ENCODE data around the gene TBC1D16. TPM values are rescaled to one million over a fixed set of nuclear protein-coding genes. Genes with fewer than 3 reads are reported as not detected.

TBC1D16 gene
- total and polyA plus RNA-seq, 2 donors (not counting 1 experiment from before 2014, with no cell fraction given): 8.3 to 30.4 TPM

DNA sequence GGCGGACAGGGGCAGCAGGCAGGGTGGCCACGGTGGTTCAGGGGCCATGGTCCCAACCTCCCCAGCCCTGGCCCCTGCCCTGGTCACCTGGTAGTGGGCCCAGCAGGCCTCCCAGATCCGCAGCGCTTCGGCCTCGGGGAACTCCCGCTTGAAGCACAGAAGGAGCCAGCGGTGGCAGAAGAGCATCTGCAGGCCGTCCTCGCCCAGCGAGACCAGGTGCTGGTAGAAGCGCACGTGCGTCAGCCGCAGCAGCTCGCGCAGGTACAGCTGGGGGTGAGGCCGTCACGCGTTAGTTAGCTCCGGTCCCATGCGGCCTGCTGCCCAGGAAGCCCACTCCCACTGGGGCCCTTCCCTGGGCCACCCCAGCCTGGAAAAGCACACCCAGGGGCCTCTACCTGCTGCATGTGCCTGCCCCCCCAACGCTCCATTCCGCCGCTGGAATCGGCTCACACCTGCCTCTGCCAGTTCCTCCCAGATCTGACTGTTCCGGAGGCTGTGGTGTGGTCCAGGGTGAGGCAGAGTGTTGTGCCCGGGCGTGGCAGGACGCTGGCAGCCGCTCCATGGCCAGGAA lies 90.8 kb downstream of the TBC1D16 start:
- H3K9ac ChIP-seq (ENCODE audit: insufficient read depth, low read length): no peak overlapping the region
- no peak overlapping the region for H3K4me3 ChIP-seq (replicated peaks in 1 of 4; ENCODE audit: control extremely low read depth in 1 of 4, insufficient read depth in 1 of 4, low read depth in 3 of 4, low read length in 4 of 4)
- H4K20me1 ChIP-seq (ENCODE audit: control insufficient read depth, extremely low read depth, insufficient read depth, low read length): no peaks in the 10 kb centered on the region
- no peak overlapping the region for H3K27ac ChIP-seq (ENCODE audit: insufficient read depth, low read length)
- no peak for DNase-seq (ENCODE audit: low read depth in 2 of 2)
- H3K4me2 ChIP-seq (ENCODE audit: extremely low read depth, insufficient read depth, low read length): no peak overlapping the region
- no peaks in the 10 kb centered on the region for H3K27me3 ChIP-seq (ENCODE audit: control insufficient read depth, insufficient read depth, low read length)
- no peak for TF ChIP-seq EZH2 (IDR thresholded peaks at IDR 0.05; ENCODE audit: low read length, missing control alignments)
- TF ChIP-seq, protein P1, sequence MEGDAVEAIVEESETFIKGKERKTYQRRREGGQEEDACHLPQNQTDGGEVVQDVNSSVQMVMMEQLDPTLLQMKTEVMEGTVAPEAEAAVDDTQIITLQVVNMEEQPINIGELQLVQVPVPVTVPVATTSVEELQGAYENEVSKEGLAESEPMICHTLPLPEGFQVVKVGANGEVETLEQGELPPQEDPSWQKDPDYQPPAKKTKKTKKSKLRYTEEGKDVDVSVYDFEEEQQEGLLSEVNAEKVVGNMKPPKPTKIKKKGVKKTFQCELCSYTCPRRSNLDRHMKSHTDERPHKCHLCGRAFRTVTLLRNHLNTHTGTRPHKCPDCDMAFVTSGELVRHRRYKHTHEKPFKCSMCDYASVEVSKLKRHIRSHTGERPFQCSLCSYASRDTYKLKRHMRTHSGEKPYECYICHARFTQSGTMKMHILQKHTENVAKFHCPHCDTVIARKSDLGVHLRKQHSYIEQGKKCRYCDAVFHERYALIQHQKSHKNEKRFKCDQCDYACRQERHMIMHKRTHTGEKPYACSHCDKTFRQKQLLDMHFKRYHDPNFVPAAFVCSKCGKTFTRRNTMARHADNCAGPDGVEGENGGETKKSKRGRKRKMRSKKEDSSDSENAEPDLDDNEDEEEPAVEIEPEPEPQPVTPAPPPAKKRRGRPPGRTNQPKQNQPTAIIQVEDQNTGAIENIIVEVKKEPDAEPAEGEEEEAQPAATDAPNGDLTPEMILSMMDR (conservative IDR thresholded peaks at IDR 0.05 in 1 of 2, IDR thresholded peaks at IDR 0.05 in 1 of 2; ENCODE audit: low read depth in 1 of 2, low read length in 2 of 2): no peak
- H3K9me3 ChIP-seq (ENCODE audit: control insufficient read depth, insufficient read depth, low read depth, low read length): no peaks in the 10 kb centered on the region
- H3K4me1 ChIP-seq (ENCODE audit: control insufficient read depth, extremely low read depth, insufficient read depth, low read length): peaks cover 8% of the 10 kb centered on the region
- no peaks in the 10 kb centered on the region for H3K79me2 ChIP-seq (ENCODE audit: control insufficient read depth, insufficient read depth, low read length)
- H3K36me3 ChIP-seq (ENCODE audit: control insufficient read depth, insufficient read depth, low read length): peaks cover 3% of the 10 kb centered on the region
- no peak overlapping the region for H2AFZ ChIP-seq (ENCODE audit: low read length)

DNA sequence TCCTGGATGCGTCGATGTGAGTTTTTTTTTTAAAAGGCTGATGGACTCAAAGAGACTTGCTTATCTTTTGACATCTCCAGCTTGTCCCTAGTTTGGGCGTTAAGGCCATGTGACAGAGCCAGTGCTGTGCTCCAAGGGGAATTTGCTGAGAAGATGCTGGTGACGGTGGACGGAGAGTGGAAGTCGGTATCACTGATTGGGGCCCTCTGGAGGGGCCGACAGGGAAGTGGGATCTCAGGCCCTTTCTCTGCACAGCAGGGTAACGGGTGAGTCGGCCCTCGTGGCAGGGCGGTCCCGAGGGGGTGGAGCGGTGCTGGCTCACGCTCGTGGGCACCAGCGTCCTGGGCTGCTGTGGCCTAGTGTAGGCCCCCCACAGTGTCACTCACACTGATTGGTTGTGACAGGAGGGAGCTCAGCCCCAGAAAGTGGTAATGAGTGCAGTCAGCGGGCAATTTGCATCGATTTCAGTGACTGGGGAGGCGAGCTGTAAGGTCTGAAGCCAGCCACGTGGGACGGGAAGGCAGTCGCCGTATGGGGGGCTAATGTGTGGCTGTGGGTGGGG lies 91.3 kb downstream of the TBC1D16 start:
- Histone ChIP-seq H3K27ac (ENCODE audit: insufficient read depth, low read length) (no peak overlapping the region), H4K20me1 (ENCODE audit: control insufficient read depth, extremely low read depth, insufficient read depth, low read length) (no peaks in the 10 kb centered on the region), H3K36me3 (ENCODE audit: control insufficient read depth, insufficient read depth, low read length) (peaks cover 3% of the 10 kb centered on the region), H3K9ac (ENCODE audit: insufficient read depth, low read length) (no peak overlapping the region), H3K4me2 (ENCODE audit: extremely low read depth, insufficient read depth, low read length) (no peak overlapping the region), H3K79me2 (ENCODE audit: control insufficient read depth, insufficient read depth, low read length) (no peaks in the 10 kb centered on the region), H2AFZ (ENCODE audit: low read length) (no peak overlapping the region), H3K4me3 (replicated peaks in 1 of 4; ENCODE audit: control extremely low read depth in 1 of 4, insufficient read depth in 1 of 4, low read depth in 3 of 4, low read length in 4 of 4) (no peak overlapping the region), H3K4me1 (ENCODE audit: control insufficient read depth, extremely low read depth, insufficient read depth, low read length) (peaks cover 8% of the 10 kb centered on the region), H3K9me3 (ENCODE audit: control insufficient read depth, insufficient read depth, low read depth, low read length) (no peaks in the 10 kb centered on the region), H3K27me3 (ENCODE audit: control insufficient read depth, insufficient read depth, low read length) (no peaks in the 10 kb centered on the region)
- no peak for TF ChIP-seq EZH2 (IDR thresholded peaks at IDR 0.05; ENCODE audit: low read length, missing control alignments)
- TF ChIP-seq, protein P1 (conservative IDR thresholded peaks at IDR 0.05 in 1 of 2, IDR thresholded peaks at IDR 0.05 in 1 of 2; ENCODE audit: low read depth in 1 of 2, low read length in 2 of 2): no peak
- DNase-seq (ENCODE audit: low read depth in 2 of 2): no peak

DNA sequence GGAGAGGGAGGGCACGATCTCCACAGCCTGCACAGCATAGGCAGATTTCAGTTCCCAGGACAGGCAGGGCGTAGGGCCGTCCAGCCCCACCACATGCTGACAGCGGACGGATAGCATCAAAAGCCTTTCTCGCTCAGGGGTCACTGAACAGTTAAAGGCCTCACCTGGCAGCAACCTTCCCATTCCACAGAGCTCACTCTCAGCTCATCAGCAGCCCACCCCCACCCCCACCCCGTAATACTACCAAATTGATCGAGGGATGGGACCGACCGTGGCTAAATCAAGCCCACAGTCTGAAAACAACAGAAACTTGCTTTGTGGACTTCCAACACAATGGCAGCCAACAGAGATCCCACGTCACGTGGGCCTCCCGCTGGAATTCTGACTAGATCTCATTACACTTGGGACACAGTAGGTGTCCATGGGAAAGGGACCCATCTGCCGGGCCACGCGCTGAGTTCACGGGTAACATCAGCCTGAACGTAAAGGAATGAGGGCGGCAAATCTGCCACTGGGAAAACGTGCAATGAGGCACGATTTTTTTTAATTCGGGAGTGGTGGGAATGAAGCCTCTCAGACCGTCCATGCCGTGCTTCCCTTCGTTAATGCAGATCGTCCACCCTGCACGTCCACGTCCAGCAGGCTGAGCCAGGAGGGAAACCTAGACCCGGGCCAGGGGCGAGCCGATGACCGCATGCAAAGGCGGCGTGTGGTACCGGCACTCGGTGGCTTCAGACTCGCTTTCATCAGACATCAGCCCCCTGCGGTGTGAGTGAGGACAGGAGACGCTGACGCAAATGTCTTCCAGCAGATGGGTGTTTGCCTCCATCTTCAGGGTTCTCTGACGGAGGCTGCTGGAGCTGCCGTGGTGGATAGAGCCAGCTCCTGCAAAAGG lies 92.1 kb downstream of the TBC1D16 start:
- DNase-seq (ENCODE audit: low read depth in 2 of 2): no peak
- Histone ChIP-seq H4K20me1 (ENCODE audit: control insufficient read depth, extremely low read depth, insufficient read depth, low read length) (no peaks in the 10 kb centered on the region), H3K36me3 (ENCODE audit: control insufficient read depth, insufficient read depth, low read length) (no peaks in the 10 kb centered on the region), H3K27ac (ENCODE audit: insufficient read depth, low read length) (no peak overlapping the region), H3K4me2 (ENCODE audit: extremely low read depth, insufficient read depth, low read length) (no peak overlapping the region), H3K9me3 (ENCODE audit: control insufficient read depth, insufficient read depth, low read depth, low read length) (no peaks in the 10 kb centered on the region), H3K27me3 (ENCODE audit: control insufficient read depth, insufficient read depth, low read length) (no peaks in the 10 kb centered on the region), H3K4me3 (replicated peaks in 1 of 4; ENCODE audit: control extremely low read depth in 1 of 4, insufficient read depth in 1 of 4, low read depth in 3 of 4, low read length in 4 of 4) (no peak overlapping the region), H3K79me2 (ENCODE audit: control insufficient read depth, insufficient read depth, low read length) (no peaks in the 10 kb centered on the region), H3K9ac (ENCODE audit: insufficient read depth, low read length) (no peak overlapping the region), H3K4me1 (ENCODE audit: control insufficient read depth, extremely low read depth, insufficient read depth, low read length) (peaks cover 8% of the 10 kb centered on the region), H2AFZ (ENCODE audit: low read length) (no peak overlapping the region)
- TF ChIP-seq, protein P1 (conservative IDR thresholded peaks at IDR 0.05 in 1 of 2, IDR thresholded peaks at IDR 0.05 in 1 of 2; ENCODE audit: low read depth in 1 of 2, low read length in 2 of 2): no peak
- no peak for TF ChIP-seq EZH2 (IDR thresholded peaks at IDR 0.05; ENCODE audit: low read length, missing control alignments)
